Calu3 (cell line): Measurements from ENCODE around the gene ARAF. TPM values are rescaled to one million over a fixed set of nuclear protein-coding genes. Genes with fewer than 3 reads are reported as not detected.

Source experiments
- BruUV-seq: library from RNA; stranded (reverse); fragments of 400-500 nt; replicated peaks from 2 replicates; lab custom pipeline; 2021; lab: Mats Ljungman, UMichigan
- CTCF ChIA-PET: fragments of 300-600 bp; sonication (Branson Sonifier 250); formaldehyde crosslinking; loops from one replicate; lab custom pipeline; 2022; ENCODE audit warnings: antibody characterized with exemption; lab: Charles Lee
- DNase-seq: peaks from one replicate; pipeline ENCODE4 v3.0.0; 2022
- H3K27ac Mint-ChIP-seq: one replicate; pipeline ENCODE4 v1.8.0; 2022; ENCODE audit warnings: mixed read lengths; ENCODE audit not compliant: unreplicated experiment
- H3K27me3 Mint-ChIP-seq: one replicate; pipeline ENCODE4 v1.8.0; 2022; ENCODE audit warnings: mixed read lengths; ENCODE audit not compliant: unreplicated experiment
- H3K36me3 Mint-ChIP-seq: one replicate; pipeline ENCODE4 v1.8.0; 2022; ENCODE audit warnings: mild to moderate bottlenecking, moderate library complexity, mixed read lengths; ENCODE audit not compliant: insufficient read depth, unreplicated experiment
- H3K4me1 Mint-ChIP-seq: one replicate; pipeline ENCODE4 v1.8.0; 2022; ENCODE audit warnings: mild to moderate bottlenecking, low read depth, mixed read lengths; ENCODE audit not compliant: unreplicated experiment
- H3K4me3 Mint-ChIP-seq: one replicate; pipeline ENCODE4 v1.8.0; 2022; ENCODE audit warnings: mild to moderate bottlenecking, low read depth, moderate library complexity, mixed read lengths; ENCODE audit not compliant: unreplicated experiment
- H3K9me3 Mint-ChIP-seq: one replicate; pipeline ENCODE4 v1.8.0; 2022; ENCODE audit warnings: low read depth, mixed read lengths; ENCODE audit not compliant: unreplicated experiment
- CTCF ChIP-seq: fragments of 200-600 bp; IDR thresholded peaks from one replicate; pipeline ENCODE4 v1.8.0; 2022; ENCODE audit warnings: antibody characterized with exemption; ENCODE audit not compliant: unreplicated experiment
- intact Hi-C: fragments of 100-400 bp; cut with micrococcal nuclease; formaldehyde crosslinking; loops from one replicate; pipeline ENCODE4 v1.10.0; 2022; ENCODE audit not compliant: unreplicated experiment
- total RNA-seq: library from RNA; stranded (reverse); gene quantifications from 2 replicates; pipeline ENCODE4 v1.2.3, GENCODE V29; 2022

The ARAF gene
- total RNA-seq, 1 experiment from 2014 or later, result 79.2 TPM

DNA sequence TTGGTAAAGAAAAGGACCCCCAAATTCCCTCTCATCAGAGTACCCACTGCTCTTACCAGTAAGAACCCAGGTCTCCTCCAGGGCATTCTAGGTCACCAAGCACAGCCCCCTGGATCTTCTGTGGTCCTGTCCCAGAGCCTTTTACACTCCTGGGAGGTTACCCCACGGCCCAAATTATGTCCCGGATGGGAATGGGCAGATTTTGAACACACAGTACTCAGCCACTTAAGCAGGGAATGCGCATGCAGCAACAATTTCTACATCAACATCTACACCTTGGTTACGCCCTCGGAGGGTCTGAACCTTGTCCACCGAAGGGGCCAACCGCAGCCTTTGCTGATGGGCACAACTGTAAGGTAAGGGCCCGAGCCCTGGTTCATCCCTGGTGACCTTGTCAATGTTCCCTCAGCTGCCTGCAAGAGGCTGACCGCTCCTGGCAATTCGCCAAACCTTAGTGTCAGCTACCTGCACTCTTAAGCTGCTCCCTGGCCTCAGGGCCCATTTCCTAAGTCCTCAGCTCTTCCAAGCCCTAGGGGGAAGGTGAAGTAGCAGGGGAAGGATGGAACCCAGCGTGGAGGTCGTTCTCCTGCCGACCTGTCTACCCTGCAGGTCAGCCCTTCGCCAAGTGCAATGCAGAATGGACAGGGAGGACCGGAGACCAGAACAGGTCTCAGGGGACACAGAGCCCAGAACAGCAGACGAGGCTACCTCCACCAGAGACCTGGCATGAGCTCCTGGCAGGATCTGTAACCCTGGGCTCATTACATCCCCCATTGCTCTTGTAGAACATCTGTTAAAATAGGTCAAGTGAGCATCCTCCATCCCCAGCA is 27.1 kb downstream of the ARAF start:
- Mint-ChIP-seq H3K9me3 (no peaks in the 10 kb centered on the region), H3K36me3 (peaks cover 16% of the 10 kb centered on the region)
- no TSS peak for BruUV-seq

GRCh38 chrX:47590984-47591383 is 30.0 kb downstream of the ARAF start:
- Mint-ChIP-seq H3K27ac (no peak overlapping the region), H3K36me3 (peaks cover 6% of the 10 kb centered on the region), H3K4me1 (peaks cover 9% of the 10 kb centered on the region), H3K4me3 (no peak overlapping the region), H3K27me3 (no peaks in the 10 kb centered on the region), H3K9me3 (no peaks in the 10 kb centered on the region)
- DNase-seq, result no peak
- intact Hi-C loops, result no loop called here
- CTCF ChIA-PET, result no interaction called here
- no TSS peak for BruUV-seq
- TF ChIP-seq CTCF, result no peak

More for the DNA sequence above, 27.1 kb downstream of the ARAF start:
- intact Hi-C loops, result no loop called here
- Mint-ChIP-seq H3K4me3 (no peak overlapping the region), H3K4me1 (peaks cover 27% of the 10 kb centered on the region), H3K27me3 (no peaks in the 10 kb centered on the region), H3K27ac (no peak overlapping the region)
- CTCF ChIA-PET, result no interaction called here
- no peak for TF ChIP-seq CTCF
- no peak for DNase-seq

GRCh38 chrX:47593522-47593921 is 32.5 kb downstream of the ARAF start:
- Mint-ChIP-seq H3K27me3 (peaks cover 13% of the 10 kb centered on the region), H3K27ac (no peak overlapping the region), H3K4me3 (no peak overlapping the region), H3K4me1 (no peaks in the 10 kb centered on the region), H3K9me3 (no peaks in the 10 kb centered on the region), H3K36me3 (no peaks in the 10 kb centered on the region)
- TF ChIP-seq CTCF, result no peak
- CTCF ChIA-PET, result no interaction called here
- DNase-seq, result no peak
- intact Hi-C loops, result no loop called here
- no TSS peak for BruUV-seq

DNA sequence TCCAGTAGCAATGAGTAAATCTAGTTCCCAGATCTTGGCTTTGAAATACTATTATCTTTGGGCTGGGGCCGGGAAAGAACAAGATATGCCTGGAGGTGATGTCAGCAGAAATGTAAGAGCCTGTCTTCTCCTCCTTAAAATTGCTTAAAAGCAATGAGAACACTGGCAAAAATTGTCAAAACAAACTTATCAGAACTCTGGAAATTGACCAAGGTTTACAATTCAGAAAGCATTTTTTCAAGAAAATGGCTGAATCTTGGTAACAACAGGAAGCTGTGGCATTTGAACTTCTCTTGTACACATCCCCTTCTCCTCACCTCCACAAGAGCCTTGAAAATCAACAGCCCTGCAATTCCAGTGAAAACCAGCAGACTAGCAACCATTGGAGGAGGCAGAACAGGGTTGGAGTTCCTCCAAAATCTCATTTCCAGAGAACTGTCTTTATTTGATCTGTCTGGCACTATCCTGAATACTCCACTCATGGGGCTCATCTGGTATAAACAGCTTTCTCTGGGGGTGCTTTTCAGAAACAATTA is 34.8 kb downstream of the ARAF start:
- H3K4me1 Mint-ChIP-seq, result no peaks in the 10 kb centered on the region

More for the DNA sequence above, 34.8 kb downstream of the ARAF start:
- Mint-ChIP-seq H3K36me3 (no peaks in the 10 kb centered on the region), H3K4me3 (no peak overlapping the region), H3K9me3 (no peaks in the 10 kb centered on the region), H3K27ac (no peak overlapping the region), H3K27me3 (peaks cover 13% of the 10 kb centered on the region)
- intact Hi-C loops, result no loop called here
- BruUV-seq, result no TSS peak
- no peak for DNase-seq
- CTCF ChIA-PET, result interaction anchor here (0.6 kb wide), 2 partner anchors 56 to 943 kb away, joined by 4 to 6 read pairs; partner anchors contain the start of gene TBC1D25
- no peak for TF ChIP-seq CTCF
